ENCODE results near the gene COL4A2.

DNA sequence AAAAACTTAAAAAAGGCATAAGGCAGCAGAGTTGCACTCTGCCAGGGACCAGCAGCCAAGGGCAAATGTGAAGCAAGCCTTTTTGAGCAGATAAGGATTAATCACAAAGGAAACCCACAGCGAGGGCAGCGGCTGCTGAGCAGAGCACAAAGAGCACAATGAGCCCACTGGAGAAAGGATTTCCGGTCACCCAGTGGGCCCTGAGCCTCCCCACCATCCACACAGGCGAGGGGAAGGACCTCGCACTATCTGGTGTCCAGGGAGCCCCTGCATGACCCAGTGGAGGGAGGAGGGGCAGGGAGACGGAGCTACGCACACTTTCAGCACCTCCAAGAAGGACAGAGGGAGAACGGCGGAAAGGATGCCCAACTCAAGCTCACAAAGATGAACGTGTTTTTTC lies 40.1 kb upstream of the COL4A2 start:
- TF ChIP-seq, protein P1, sequence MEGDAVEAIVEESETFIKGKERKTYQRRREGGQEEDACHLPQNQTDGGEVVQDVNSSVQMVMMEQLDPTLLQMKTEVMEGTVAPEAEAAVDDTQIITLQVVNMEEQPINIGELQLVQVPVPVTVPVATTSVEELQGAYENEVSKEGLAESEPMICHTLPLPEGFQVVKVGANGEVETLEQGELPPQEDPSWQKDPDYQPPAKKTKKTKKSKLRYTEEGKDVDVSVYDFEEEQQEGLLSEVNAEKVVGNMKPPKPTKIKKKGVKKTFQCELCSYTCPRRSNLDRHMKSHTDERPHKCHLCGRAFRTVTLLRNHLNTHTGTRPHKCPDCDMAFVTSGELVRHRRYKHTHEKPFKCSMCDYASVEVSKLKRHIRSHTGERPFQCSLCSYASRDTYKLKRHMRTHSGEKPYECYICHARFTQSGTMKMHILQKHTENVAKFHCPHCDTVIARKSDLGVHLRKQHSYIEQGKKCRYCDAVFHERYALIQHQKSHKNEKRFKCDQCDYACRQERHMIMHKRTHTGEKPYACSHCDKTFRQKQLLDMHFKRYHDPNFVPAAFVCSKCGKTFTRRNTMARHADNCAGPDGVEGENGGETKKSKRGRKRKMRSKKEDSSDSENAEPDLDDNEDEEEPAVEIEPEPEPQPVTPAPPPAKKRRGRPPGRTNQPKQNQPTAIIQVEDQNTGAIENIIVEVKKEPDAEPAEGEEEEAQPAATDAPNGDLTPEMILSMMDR (conservative IDR thresholded peaks at IDR 0.05; ENCODE audit: low read length), result no peak
- no peak for TF ChIP-seq EZH2phosphoT487 (IDR thresholded peaks at IDR 0.05; ENCODE audit: borderline replicate concordance)
